H1 (cell line): ENCODE data around the gene TSPOAP1. TPM values are rescaled to one million over a fixed set of nuclear protein-coding genes. Genes with fewer than 3 reads are reported as not detected.

Experiments
- BACH1 ChIP-seq: IDR thresholded peaks from 2 replicates; pipeline ENCODE4 v1.6.1; 2012; ENCODE audit warnings: low read length, improper control_type of control experiment
- BCL11A ChIP-seq, 2 experiments: IDR thresholded peaks; one replicate each; pipeline ENCODE4 v1.6.1; 2011; ENCODE audit warnings: low read depth in 2 of 2, low read length in 2 of 2, mild to moderate bottlenecking in 2 of 2
- CHD1 ChIP-seq: IDR thresholded peaks from 2 replicates; pipeline ENCODE4 v1.6.1; 2012; ENCODE audit warnings: low read depth, low read length, improper control_type of control experiment
- CHD2 ChIP-seq: IDR thresholded peaks from 2 replicates; pipeline ENCODE4 v1.6.1; 2012; ENCODE audit warnings: low read length, improper control_type of control experiment
- CHD7 ChIP-seq: fragments of 300-600 bp; sonication (generic); IDR thresholded peaks from 2 replicates; pipeline ENCODE4 v1.7.1; 2012; ENCODE audit warnings: low read length, moderate library complexity, mild to moderate bottlenecking, inconsistent platforms; ENCODE audit not compliant: insufficient replicate concordance
- CTBP2 ChIP-seq: IDR thresholded peaks from 2 replicates; pipeline ENCODE4 v1.7.0; 2011; ENCODE audit warnings: borderline replicate concordance, mild to moderate bottlenecking, moderate library complexity, mixed read lengths, low read length; ENCODE audit not compliant: insufficient read depth, insufficient read length
- EZH2 ChIP-seq: fragments of 200-600 bp; sonication (generic); IDR thresholded peaks from 2 replicates; pipeline ENCODE4 v1.7.1; 2012; ENCODE audit warnings: low read depth, mild to moderate bottlenecking, moderate library complexity, low read length, inconsistent platforms; ENCODE audit not compliant: severe bottlenecking
- GTF2F1 ChIP-seq: IDR thresholded peaks from 2 replicates; pipeline ENCODE4 v1.6.1; 2012; ENCODE audit warnings: low read depth, low read length, improper control_type of control experiment, borderline replicate concordance
- POLR2AphosphoS5 ChIP-seq: IDR thresholded peaks from 2 replicates; pipeline ENCODE4 v1.6.1; 2011; ENCODE audit warnings: low read depth, low read length
- RBBP5 ChIP-seq: IDR thresholded peaks from 2 replicates; pipeline ENCODE4 v1.7.1; 2012; ENCODE audit warnings: low read depth, mild to moderate bottlenecking, inconsistent platforms, low read length, moderate library complexity, borderline replicate concordance
- TBP ChIP-seq: IDR thresholded peaks from 2 replicates; pipeline ENCODE4 v1.6.1; 2011; ENCODE audit warnings: low read depth, low read length, improper control_type of control experiment
- TEAD4 ChIP-seq: IDR thresholded peaks from 2 replicates; pipeline ENCODE4 v1.6.1; 2012; ENCODE audit warnings: low read depth, low read length, inconsistent platforms, mixed read lengths
- YY1 ChIP-seq: IDR thresholded peaks from 2 replicates; pipeline ENCODE4 v1.6.1; 2011; ENCODE audit warnings: low read depth, mild to moderate bottlenecking, low read length
- polyA plus RNA-seq, 7 experiments: library from polyadenylated mRNA; depleted of rRNA in 3 of 7; stranded (reverse) in 5 of 7; unstranded in 2 of 7; fragments of >200 nt in 5 of 7; fragments of 200-250 nt in 2 of 7; gene quantifications; 1 replicate in 5 of 7; 2 replicates in 1 of 7; 4 replicates in 1 of 7; pipeline versions ENCODE4 v1.2.1 to v1.2.3, GENCODE V29; 2011 to 2013; ENCODE audit warnings: missing spikeins in 2 of 7, mixed read lengths in 2 of 7
- total RNA-seq: library from RNA; stranded (reverse); fragmentation: NEBNext Ultra II Directional; extraction: Animal tissue kit (Norgen Biotek cat#: 25700); gene quantifications from 2 replicates; pipeline ENCODE4 v1.2.1, GENCODE V29; 2021

Gene TSPOAP1
- total and polyA plus RNA-seq, 2 of the 8 experiments (the other 6 are each of a cell fraction or from before 2014, with no cell fraction given) = 7.6 to 9.2 TPM

GRCh38 chr17:58311429-58311894 lies 17.1 kb downstream of the TSPOAP1 start (continued):
- TF ChIP-seq CHD7 (no peak), BCL11A (IDR thresholded peaks at IDR 0.05; ENCODE audit: low read depth in 2 of 2, low read length in 2 of 2) (no peak), CHD2 (no peak), POLR2AphosphoS5 (no peak), EZH2 (no peak), TEAD4 (no peak), CTBP2 (no peak), YY1 (no peak), GTF2F1 (no peak), TBP (no peak), BACH1 (no peak), RBBP5 (no peak), CHD1 (no peak)
